NB4 (cell line): Measurements from ENCODE around the gene MACROD2.

ENCODE experiments used
- CTCF ChIP-seq: IDR thresholded peaks from one replicate; pipeline ENCODE4 v1.5.1; 2012; ENCODE audit warnings: low read depth, low read length
- MAX ChIP-seq: IDR thresholded peaks from 2 replicates; pipeline ENCODE4 v1.6.1; 2011; ENCODE audit warnings: low read depth, low read length
- POLR2A ChIP-seq: IDR thresholded peaks from 2 replicates; pipeline ENCODE4 v1.6.1; 2011; ENCODE audit warnings: mild to moderate bottlenecking; ENCODE audit not compliant: insufficient read length; ENCODE audit errors: extremely low read depth

GRCh38 chr20:15069355-15069754, 1074.0 kb downstream of the MACROD2 start:
- no peak for TF ChIP-seq CTCF
- TF ChIP-seq POLR2A: no peak
- no peak for TF ChIP-seq MAX
